ENCODE data around the gene CCNB2.
"Not testable (repeated sequence)": the region's sequence is repeated elsewhere in the genome, so short reads cannot be mapped to it uniquely, and the experiment has no call there.

The CCNB2 gene

DNA sequence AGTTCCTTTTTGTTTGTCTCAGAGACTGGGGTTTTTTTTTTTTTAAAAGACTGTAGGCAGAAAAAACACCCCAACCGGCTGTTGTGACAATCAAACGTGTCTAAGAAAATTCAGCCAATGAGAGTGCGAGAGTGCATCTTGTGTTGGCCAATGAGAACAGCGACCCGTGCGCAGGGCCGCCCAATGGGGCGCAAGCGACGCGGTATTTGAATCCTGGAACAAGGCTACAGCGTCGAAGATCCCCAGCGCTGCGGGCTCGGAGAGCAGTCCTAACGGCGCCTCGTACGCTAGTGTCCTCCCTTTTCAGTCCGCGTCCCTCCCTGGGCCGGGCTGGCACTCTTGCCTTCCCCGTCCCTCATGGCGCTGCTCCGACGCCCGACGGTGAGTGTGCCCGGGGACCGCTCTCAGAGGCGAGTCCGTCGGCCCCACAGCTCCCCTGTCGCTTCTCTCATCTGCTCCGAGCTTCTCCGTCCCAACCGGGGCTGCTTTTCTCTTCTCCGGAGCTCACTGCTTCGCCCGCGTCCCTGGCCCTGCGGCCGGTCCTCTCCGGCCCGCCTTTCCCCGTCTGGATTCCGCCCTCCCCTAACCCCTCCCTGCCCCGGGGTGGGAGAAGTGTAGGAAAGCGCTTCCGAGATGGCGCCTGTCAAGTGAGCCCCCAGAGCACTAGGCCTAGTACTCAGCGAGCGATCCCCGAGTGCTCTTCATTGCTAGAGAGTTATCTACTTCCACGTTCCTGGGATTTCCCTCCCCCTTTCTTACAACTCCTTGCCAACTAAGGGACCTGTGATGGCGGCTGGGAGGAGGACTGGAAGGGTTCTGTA, at the start of gene CCNB2:
CCNB2 (plus strand) TSS at position 235 of the 821 bp plus-strand sequence; CDS start at position 358, 123 bp downstream.
- DNase-seq (ENCODE audit: low spot score), result peak; percentile 90

DNA sequence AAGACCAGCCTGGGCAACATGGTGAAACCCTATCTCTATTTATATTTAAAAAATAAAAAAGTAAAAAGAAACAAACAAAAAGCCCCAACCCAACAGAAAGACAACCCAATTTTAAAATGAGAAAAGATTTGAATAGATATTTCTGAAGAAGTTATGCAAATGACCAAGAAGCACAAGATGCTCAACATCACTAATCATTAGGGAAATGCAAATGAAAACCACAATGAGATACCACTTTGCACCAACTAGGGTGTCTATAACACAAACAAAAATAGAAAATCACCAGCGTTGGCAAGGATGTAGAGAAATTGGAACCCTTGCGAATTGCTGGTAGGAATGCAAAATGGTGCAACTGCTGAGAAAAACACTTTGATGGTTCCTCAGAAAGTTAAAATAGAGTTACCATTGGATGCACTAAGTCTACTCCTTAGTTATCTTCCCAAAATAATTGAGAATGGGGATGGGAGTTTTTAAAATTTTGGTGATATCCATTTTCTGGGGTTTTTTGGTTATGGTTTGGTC, 45.8 kb upstream of the CCNB2 start:
- DNase-seq (ENCODE audit: low spot score), result no peak

DNA sequence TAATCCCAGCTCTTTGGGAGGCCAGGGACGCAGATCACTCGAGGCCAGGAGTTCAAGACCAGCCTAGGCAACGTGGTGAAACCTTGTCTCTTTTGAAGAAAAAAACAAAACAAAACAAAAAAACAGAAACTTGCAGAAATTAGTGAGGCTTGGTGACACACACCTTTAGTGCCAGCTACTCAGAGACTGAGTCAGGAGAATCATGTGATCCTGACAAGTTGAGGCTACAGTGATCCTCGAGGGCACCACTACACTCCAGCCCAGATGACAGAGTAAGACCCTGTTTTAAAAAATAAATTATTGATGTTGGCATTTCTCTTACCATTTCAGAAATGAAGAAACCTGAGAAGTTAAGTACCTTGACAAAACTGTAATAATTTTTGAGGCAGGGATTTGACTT, 44.6 kb upstream of the CCNB2 start:
- no peak for DNase-seq (ENCODE audit: low spot score)

DNA sequence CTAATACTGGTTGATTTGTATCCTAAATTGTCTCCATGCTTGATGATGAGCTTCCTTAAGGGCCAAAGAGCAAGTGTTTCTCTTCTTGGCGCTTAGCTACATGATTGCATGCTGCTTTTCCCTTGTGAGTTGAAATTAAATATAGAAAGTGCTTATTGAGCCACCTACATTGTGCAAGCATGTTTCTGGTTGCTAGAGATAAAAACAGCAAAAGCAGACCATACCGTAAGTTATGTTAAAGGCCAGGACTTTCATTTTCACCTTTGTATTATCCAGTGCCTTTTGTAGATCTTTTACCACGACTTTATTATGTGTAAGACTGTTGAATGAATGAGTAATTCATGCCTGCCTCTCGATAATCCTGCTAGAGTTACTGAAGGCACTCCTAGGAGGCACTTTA, 41.9 kb upstream of the CCNB2 start:
- DNase-seq (ENCODE audit: low spot score), result no peak

DNA sequence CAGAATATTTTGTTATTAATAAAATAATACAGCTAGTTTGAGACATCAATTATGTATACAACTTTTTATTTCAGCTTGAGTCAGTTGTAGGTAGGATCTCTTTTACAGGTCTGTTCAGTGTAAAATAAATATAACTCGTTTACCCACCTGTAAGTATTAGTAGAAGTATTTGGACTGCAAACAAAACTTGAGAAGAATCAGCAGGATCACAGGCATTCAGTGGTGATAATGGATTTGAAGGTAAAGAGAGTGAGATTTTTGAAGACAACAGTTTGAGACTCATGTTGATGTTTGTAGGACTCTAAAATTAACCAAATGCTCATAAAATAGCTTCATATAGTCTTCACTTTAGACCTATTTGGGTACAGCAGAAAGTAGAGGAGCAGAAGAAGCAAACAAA, 35.5 kb upstream of the CCNB2 start:
- DNase-seq (ENCODE audit: low spot score), result no peak

DNA sequence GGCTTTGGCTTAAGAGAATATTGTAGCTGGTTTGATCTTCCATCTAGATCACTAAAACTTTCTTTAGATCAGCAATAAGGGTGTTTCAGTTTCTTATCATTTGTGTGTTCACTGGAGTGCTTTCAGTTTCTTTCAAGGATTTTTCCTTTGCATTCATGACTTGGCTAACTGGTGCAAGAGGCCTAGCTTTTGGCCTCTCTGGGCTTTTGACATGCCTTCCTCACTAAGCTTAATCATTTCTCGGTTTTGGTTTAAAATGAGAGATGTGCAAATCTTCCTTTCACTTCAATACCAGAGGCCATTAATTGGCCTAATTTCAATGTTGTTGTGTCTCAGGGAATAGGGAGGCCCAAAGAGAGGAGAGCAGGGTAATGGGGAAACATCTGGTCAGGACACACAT, 30.3 kb upstream of the CCNB2 start:
- DNase-seq (ENCODE audit: low spot score), result no peak

DNA sequence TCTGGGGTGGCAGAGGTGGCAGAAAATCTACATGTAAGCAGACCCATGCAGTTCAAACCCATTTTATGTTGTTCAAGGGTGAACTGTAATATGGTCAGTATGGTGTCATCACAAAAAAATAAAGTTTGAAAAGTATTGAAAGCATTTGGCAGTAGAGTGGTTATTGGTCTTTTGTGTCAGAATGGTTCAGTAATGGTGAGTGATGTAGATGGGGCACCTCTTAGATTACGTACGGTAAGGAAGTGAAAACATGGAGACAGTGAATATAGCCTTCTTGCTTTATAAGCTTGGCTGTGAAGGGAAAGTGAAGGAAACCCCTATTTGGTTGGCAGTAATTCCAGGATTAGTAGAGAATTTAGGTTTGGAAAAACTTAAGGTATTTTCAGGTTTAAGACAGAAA, 17.2 kb upstream of the CCNB2 start:
- DNase-seq (ENCODE audit: low spot score), result no peak

DNA sequence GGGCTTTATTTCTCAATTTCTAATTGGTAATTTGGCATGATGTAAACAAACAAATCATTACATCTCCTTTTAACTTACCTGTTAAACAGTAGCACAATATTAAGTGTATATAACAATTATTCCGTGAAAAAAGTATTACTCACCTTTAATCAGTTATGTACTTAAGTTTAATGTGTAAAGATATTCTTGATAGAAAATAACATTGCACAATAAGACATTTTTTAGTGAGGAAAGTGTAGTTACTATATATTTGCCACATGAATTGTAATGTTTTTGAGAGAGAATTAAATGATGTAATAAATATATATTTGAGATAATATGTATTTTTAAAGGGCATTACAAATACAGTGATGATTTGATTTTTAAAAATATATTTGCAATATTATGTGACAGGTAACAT, 10.9 kb upstream of the CCNB2 start:
- DNase-seq (ENCODE audit: low spot score), result no peak

DNA sequence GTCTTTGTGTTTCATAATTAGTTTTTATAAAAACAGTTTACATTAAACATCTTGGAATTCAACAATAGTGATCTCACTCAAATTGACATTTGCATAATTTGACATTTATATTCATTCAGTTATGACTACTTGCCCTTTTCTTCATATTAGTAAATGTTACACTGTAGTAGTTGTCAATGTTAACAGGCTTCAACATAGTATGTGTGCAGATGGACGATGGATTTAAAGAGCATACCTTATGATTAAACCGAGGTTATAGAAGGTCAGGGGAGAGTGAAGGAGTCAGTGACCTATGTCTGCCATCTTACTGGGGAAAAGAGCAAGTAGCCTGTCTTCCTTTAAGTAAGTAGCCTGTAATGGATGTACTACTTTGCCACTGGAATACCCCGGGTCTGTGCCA, 8.5 kb upstream of the CCNB2 start:
- DNase-seq (ENCODE audit: low spot score), result no peak

DNA sequence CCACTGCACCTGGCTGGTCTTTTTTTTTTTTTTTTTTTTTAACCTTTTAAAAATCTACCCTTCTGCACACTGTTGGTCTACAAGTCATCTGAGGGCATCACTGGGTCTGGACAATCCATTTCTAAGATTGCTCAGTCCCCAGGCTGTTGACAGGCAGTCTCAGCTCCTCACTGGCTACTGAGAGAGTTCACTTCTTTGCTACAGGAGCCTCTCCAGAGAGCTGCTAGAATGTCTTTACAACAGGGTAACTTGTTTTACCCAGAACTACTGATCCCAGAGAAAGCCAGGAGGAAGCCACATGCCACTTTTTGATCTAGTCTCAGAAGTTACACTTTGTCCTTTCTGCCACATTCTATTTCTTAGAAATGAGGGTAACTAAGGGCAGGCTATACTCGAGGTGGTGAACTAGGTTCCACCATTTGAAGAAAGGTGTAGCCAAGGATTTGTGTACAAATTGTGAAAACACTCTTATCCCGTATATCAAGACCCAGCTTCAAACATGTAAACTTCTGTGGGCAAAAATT, 5.7 kb upstream of the CCNB2 start:
- no peak for DNase-seq (ENCODE audit: low spot score)

DNA sequence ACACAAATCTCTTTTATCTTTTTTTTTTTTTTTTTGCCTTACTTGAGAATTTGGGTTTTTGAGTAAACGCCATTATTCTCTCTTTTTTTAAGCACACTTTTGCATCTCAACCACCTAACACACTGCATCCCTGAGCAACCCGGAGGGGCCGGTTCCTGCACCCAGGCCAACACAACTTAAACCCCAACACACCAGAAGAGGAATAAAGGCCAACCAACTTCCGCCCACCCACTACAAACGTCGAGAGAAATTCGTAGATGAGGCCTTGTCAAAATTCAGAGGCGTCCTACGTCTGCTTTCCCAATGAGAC, 389 bp upstream of the CCNB2 start:
- no peak for DNase-seq (ENCODE audit: low spot score)

DNA sequence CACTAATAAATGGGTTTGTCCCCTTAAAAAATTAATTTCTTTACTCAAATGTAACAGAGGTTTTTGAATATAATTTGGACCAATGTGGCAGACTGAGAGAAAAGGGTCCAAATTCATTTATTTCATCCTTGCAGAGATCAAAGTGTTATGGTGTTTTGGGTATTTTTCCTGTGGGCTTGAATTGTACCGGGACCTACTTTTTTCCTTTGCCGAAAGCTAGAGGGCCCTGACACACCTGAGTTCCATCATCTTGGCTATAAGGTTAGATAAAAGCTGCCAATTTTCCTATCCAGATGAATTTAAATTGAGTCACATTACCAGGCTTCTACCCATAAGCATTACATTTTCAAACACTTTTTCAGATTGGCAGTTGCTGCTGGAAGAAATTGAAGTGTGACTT, 908 bp downstream of the CCNB2 start:
- peak; percentile 13 for DNase-seq (ENCODE audit: low spot score)

DNA sequence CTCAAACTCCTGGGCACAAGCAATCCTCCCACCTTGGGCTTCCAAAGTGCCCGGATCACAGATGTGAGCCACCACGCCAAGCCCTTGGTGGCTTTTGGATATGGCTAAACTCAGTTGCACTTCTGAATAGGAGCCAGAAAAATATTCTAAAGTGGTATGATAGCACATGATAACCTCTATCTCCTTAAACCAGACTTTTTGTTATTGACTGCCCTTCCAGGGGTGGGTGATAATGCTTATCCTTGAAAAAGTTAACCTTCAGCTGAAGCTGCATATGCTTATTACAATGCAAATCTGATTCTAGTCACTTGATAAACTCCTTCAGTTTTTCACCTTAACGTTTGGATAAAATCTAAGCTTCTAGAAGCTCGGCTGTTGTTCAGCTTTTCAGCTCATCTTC, 6.3 kb downstream of the CCNB2 start:
- DNase-seq (ENCODE audit: low spot score), result peak; percentile 16

DNA sequence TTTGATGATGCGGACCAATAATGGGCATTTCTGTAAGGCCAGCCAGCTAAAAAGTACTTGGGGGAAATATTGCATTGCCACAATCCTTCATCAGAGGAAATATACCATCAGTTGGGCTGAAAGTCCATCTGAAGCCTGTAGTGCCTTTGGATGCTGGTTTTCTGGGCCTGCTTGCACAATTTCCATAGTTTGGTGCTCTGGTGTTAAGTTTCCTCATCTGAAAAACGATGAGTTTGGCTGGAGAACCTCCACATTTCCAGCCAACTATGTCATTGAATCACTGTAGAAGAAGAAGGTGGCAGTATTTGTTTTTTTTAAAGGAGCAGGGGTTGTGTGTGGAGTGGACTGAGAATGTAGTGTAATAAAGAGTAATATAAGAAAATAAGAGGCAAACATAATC, 10.1 kb downstream of the CCNB2 start:
- DNase-seq (ENCODE audit: low spot score), result no peak

DNA sequence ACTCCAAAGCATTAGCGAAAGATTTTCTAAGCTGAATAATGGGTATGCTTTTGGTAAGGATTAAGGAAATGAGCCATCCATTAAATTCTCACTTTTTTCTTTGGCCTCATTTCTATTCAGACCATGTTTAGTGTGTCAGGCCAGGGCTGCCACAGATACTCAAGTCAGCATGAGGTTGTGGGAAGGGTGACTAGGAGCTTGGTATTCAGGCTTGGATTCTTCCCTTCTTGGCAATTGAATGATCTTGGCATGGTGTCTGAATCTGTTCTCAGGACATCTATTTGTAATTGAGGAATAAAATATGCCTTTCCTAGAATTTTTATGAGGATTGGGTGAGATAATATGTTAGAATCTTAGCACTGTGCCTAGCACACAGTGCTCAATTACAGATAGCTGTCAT, 11.2 kb downstream of the CCNB2 start:
- no peak for DNase-seq (ENCODE audit: low spot score)

DNA sequence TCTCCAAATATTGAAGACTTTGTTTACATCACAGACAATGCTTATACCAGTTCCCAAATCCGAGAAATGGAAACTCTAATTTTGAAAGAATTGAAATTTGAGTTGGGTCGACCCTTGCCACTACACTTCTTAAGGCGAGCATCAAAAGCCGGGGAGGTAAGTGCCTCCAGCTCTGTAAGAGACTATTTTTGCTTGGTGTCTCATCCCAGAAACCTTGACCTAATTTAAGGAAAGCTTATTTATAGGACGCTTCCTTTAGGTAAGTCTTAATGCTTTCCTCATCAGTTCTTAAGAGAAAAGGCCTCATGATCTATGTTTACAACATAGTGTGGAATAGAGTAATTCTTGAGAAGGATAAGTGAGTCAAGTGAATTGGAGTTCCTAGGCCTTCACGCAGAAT, 11.8 kb downstream of the CCNB2 start:
- no peak for DNase-seq (ENCODE audit: low spot score)

DNA sequence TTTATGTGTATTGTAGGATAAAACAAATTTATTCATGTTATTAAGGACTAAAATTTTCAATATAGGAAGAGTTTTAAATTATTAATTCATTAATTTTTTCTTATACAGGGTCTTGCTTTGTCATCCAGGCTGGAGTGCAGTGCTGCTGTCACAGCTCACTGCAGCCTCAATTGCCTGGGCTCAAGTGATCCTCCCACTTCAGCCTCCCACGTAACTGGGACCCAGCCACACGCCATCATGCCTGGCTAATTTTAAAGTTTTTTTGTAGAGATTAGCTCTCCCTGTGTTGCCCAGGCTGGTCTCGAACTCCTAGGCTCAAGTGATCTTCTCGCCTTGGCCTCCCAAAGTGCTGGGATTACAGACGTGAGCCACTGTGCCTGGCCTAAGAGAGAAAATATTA, 14.7 kb downstream of the CCNB2 start:
- DNase-seq (ENCODE audit: low spot score), result no peak

DNA sequence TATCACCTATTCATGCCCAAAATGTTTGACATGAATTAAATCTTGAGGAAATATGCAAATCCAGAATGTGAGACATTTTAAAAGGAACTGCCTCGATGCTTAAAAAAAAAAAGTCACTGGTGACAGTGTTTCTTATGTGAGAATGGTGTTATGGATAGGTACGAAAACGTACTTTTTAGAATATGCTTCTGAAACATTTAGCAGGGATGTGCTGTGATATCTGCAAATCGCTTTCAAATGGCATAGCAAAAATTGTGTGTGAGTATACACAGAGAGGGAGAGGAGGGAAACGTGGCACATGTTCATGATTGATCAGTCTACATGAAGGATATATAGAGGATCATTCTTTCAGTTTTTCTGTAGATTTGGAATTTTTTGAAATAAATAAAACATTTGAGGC, 16.0 kb downstream of the CCNB2 start:
- no peak for DNase-seq (ENCODE audit: low spot score)

DNA sequence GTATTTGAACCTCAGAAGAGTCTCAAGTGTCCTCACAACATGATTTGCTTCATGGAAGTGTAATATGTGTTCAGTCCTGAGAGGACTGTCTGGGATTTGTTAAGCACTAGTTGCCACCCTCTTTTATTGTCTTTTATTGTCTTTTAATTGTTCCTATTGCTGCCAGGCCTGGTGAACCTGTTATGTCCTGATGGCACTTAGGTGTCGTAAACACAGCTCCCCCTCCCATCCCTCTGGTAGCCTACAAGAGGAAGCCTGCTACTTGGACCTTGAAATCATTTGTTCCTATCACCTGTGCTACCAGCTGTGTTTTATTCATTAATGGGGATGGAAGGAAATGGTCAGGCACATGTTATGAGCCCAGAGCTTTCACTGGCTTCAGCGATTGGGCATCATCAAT, 19.3 kb downstream of the CCNB2 start:
- no peak for DNase-seq (ENCODE audit: low spot score)

DNA sequence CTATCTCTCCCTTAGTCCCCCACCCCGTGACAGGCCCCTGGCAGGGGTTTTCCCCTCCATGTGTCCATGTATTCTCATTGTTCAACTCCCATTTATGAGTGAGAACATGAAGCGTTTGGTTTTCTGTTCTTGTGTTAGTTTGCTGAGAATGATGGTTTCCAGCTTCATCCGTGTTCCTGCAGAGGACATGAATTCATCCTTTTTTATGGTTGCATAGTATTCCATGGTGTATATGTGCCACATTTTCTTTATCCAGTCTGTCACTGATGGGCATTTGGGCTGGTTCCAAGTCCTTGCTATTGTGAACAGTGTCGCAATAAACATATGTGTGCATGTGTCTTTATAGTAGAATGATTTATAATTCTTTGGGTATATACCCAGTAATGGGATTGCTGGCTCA, 20.7 kb downstream of the CCNB2 start:
- DNase-seq (ENCODE audit: low spot score), result not testable (repeated sequence)

DNA sequence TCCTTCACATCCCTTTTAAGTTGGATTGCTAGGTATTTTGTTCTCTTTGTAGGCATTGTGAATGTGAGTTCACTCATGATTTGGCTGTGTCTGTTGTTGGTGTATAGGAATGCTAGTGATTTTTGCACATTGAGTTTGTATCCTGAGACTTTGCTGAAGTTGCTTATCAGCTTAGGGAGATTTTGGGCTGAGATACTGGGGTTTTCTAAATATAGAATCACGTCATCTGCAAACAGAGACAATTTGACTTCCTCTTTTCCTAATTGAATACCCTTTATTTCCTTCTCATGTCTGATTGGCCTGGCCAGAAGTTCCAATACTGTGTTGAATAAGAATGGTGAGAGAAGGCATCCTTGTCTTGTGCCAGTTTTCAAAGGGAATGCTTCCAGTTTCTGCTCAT, 22.3 kb downstream of the CCNB2 start:
- DNase-seq (ENCODE audit: low spot score), result not testable (repeated sequence)

DNA sequence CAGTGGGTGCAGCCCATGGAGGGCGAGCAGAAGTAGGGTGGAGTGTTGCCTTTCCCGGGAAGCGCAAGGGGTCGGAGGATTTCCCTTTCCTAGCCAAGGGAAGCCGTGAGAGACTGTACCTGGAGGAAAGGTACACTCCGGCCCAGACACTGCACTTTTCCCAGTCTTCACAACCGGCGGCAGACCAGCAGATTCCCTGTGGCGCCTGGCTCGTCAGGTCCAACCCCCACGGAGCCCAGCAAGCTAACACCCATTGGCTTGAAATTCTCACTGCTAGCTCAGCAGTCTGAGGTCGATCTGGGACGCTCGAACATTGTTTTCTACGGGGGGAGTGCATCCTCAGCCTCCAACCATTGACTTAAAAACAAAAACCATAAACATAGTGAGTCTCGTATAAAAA, 26.5 kb downstream of the CCNB2 start:
- DNase-seq (ENCODE audit: low spot score), result no peak

DNA sequence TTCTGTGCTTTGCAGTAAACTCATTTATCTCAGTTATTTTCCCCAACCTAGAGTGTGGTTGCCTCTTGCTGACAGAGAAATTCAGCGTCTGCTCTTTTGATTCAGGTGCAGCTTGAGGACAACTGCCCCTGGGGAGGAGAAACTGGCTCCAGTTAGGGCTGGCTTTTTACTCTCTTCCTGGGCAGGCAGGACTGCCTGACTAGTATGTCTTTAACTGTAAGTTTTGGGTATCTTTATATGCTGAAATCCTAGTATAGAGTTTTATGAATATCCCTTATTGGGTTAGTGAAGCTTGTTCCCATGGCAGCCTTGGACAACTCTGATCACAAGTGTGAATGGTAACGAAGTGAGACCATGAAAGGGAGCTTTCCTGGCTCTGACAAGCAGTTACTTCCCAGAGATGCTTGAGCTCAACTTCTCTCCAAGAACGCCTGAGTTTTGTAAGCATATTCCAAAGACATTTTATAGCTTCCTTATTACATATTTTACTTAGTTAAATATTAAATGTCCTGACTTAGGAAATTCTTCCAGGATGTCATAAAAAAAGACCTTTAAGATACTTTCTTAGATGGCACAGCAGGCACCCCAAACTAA, 27.1 kb downstream of the CCNB2 start:
- DNase-seq (ENCODE audit: low spot score), result no peak

Measured in hematopoietic multipotent progenitor cell treated with erythropoietin and hydrocortisone succinate and interleukin-3 and kit ligand, for 17 days (in vitro differentiated cells).